GM21526 (cell line): Measurements from ENCODE around the gene WWOX.

Source experiments
- ATAC-seq: cut with Tn5 transposase; IDR thresholded peaks from one replicate; pipeline ENCODE4 v1.9.1; 2021; ENCODE audit warnings: moderate library complexity; ENCODE audit not compliant: unreplicated experiment, low FRiP score

The WWOX gene

DNA sequence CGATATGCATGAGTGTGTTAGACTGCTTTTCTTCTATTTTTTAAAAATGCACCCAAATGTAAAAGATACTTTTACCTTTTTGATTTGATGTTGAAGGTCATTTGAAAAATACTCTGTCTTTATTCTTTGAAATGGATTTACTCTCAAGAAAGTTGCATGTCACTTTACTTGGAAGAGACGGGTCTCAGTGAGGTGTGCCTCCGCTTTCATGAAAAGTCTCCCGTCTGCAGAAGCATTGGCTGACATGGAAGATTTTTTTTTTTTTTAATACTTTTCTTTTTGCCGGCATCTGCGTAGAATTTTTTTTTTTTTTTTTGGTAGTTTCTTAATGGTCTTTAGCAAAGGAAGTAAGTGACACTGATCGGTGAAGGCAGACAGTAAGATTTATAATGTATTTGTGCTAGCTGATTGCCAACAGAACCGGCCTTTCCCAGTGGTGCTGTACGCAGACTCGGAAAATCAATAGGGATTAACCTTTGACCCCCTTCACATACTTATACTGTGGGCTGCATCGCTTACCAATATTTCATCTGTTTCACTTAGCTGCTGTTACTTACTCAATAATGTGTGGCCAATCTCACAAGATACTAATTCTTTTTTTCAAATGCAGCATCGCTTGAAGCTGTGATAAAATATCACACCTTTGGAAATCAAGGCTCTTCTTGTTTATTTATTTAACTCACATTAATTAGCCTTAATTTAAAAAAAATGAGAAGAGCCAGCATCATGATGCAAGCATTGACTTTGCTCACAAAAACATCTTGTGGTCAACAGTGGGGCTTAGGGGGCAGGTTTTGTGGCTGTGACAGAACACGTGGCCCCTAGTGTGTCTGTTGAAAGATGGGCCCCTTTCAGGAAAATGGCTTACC is 383.9 kb downstream of the WWOX start:
- no peak for ATAC-seq

DNA sequence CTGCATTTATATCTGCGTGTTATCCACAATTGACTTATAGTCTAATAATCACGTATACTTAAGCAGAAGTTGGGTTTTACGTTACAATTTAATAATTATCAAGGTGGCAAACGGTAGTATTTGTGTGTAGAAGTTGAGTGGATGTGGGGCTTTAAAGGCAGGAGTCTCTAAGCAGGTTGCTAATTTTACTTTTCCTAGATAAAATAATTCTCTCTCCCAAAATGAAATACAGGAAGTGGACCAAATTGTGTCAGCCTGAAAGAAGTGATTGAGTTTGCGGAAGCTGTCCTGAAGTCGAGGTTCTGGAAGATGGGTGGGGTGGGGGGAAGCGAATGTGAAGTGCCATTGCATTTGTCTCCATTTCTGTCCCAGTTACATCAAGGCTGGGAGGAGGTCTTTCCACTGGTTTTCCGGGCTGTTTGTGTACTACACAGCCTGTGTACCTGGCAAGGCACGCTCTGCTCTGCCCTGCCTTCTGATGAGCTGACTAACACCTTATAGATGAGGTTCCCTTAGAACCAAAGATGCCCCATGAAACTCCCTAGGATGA is 385.1 kb downstream of the WWOX start:
- no peak for ATAC-seq

DNA sequence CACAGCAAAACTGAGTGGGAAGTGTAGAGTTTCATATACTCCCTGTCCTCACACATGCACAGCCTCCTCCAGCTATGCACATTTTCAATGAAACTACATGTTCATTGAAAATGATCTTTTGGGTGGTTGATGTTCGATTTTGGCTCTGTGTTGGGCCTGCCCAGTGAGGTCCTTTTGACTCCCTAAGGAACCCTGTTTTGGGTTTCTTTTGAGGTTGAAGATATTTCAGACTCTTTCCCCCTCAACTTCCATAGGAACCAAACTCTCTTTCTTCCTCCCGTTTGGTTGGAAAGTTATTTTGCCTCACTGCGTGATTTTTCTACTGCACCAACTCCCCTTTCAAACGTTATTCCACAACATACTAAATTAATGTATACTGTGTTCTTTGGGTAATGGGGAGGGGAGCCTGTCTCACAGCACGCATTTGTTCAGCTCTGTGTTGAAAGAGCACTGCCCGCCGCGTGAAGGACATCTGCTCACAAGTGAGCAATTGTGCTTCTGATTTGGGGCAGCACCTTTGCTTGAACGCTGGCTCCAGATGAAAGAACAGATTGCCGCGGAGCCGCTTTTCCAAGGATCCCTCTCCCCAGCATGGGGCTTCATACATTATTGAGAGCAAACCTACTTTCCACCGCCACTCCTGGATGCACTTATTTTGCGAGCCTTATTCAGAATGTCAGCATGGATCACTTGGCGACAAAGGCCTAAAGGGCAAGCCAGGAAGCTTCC is 385.9 kb downstream of the WWOX start:
- no peak for ATAC-seq

GRCh38 chr16:78485917-78486257 is 386.4 kb downstream of the WWOX start:
- no peak for ATAC-seq

DNA sequence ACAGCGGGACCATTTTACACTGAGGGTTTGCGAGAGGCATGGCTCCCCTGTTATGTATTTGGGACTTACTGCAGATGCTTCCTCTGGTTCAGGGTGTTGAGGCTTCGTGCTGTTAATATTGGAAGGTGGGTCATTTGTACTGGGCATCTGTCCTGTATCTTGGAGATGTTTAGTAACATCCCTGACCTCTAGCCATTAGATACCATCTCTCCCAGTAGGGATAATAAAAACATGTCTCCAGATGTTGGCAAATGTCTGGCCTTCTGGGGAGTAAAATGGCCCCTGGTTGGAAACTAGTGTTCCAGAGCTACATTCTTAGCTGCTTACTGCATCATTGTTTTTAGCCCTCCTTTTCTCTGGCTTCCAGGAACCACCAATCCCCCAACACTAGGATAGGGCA is 388.0 kb downstream of the WWOX start:
- ATAC-seq: no peak

GRCh38 chr16:78489072-78489471 is 389.6 kb downstream of the WWOX start:
- no peak for ATAC-seq

DNA sequence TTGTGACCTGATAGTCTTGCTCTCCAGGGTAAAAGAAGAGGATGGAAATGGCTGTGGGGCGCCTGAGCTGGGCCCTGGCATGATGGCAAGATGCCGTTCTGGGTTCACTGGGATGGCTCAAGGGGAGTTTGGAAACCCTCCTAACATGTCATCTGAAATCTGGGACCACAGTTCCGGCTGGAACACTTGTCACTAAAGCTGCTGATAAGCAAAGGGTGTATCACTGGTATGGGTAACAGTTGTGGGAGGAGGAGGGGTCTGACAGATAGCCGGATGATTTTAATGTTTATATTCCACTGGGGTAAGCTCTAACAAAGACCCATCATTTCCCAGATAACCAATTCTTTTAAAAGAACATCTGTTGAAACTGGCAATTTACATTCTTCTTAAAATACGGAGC is 390.2 kb downstream of the WWOX start:
- ATAC-seq: no peak

- no peak for ATAC-seq
Measured at GRCh38 chr16:78490431-78490830, 391.0 kb downstream of the WWOX start.

GRCh38 chr16:78490847-78491246 is 391.4 kb downstream of the WWOX start:
- ATAC-seq: no peak

GRCh38 chr16:78493573-78493972 is 394.1 kb downstream of the WWOX start:
- ATAC-seq: no peak

GRCh38 chr16:78494105-78494504 is 394.7 kb downstream of the WWOX start:
- no peak for ATAC-seq

DNA sequence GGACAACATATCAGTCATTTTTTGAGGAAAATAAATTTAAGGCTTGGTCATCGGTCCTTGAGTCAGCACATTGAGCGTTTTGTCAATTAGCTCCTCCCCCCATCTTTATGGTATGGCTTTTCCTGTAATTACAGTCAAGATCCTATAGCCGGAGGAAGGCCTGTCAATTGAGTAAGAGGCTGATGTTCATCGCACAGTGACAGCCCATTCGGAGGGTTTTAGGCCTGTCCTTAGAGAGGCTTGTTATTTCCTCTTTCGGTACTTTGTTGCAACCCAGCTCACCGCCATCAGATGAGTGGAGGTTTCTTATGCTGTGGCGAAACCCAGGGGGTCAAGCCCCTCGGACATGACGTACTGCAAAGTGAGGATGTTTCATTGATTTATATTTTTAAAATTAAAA is 395.2 kb downstream of the WWOX start:
- ATAC-seq: no peak

GRCh38 chr16:78496189-78496588 is 396.7 kb downstream of the WWOX start:
- ATAC-seq: no peak

DNA sequence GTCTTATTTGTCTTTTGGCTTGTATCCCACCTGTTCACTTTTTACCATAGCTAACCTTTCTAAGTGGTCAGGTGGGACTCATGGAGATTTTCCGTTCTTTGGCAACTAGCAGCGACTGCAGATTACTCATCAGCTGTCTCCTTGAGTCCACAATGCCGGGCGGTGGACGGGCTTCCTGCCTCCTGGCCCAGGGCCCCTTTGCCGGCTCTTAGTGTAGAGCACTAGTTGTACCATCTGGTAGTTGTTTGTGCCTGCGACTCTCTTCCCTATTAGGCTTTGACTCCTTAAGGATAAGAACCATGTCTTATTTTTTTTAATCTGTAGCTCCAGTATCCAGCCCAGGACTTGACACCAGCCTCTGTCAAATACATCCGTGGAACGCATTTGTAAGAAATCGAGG is 399.9 kb downstream of the WWOX start:
- no peak for ATAC-seq

GRCh38 chr16:78500659-78501270 is 401.3 kb downstream of the WWOX start:
- no peak for ATAC-seq

- ATAC-seq: no peak
Measured at GRCh38 chr16:78501744-78502143, 402.3 kb downstream of the WWOX start.

DNA sequence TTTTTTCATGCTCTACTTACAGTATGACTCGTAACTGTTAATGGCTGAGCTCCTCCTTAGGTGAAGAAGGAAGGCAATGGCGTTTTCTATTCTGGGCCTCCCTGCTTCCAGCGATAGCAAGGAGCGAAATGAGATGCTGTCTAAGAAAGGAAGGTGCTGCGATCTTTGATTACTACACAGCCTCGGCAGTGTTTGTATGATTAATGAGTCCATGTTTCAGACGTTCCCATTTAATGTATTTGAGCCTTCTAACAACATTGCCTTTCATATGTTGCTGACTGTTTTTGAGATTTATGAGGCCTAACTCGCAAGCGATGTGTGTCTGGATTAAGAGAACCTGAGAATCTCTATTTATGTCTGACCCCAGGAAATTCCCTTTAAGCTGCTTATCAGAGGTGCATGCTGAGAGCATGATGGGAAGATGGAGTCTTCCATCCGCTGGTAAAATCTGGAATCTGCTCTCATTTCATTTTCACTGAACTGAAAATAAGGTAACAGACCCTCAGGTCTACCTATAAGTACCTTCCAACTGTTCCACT is 403.4 kb downstream of the WWOX start:
- no peak for ATAC-seq

- no peak for ATAC-seq
Measured at GRCh38 chr16:78503602-78504001, 404.1 kb downstream of the WWOX start.

DNA sequence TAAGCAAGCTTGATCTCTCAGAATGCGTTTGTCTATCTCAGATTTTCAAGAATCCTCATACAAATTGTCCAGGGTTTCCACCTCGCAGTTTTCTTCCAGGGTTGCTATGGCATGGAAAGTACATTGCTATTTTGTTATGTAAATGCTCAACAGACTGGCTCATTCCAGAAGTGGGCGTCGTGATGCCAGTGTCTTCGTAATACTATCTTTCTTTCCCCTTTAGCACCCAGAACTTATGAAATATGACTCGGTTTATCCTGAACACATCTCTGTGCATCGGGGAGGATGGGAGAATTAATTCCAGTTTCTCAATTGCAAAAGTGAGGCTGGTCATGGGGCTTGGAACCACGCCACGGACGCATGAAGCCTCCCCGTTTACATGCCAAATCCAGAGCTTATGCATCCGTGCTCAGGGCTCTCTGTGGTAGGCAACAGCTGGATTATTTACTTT is 405.0 kb downstream of the WWOX start:
- ATAC-seq: no peak

DNA sequence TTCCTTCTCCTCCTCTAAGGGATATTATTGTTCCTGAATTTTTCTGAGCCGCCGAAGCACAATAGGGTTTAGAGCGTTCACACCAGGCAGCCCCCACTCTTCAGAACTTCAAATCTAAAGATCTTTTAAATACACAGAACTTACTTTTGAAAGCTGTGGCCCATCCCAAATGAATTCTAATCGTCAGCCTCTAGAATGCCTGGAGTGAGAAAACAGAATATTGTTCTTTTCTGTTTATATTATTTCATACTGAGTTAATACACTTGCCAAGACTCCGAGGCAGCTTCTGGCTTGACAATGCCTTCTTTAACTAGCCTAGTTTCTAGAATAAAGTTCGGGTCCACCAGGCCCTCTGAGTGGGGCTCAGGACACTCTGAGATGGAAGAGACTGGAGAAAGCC is 405.6 kb downstream of the WWOX start:
- no peak for ATAC-seq
